ENCODE data around the gene PFKL. TPM values are rescaled to one million over a fixed set of nuclear protein-coding genes. Genes with fewer than 3 reads are reported as not detected.
A peak's percentile ranks its signal among the peaks of the same experiment; 100 is the strongest.
"Not testable (repeated sequence)": the region's sequence is repeated elsewhere in the genome, so short reads cannot be mapped to it uniquely, and the experiment has no call there.

Gene PFKL
- total RNA-seq, 2 donors from 2014 or later = 104 to 109 TPM

DNA sequence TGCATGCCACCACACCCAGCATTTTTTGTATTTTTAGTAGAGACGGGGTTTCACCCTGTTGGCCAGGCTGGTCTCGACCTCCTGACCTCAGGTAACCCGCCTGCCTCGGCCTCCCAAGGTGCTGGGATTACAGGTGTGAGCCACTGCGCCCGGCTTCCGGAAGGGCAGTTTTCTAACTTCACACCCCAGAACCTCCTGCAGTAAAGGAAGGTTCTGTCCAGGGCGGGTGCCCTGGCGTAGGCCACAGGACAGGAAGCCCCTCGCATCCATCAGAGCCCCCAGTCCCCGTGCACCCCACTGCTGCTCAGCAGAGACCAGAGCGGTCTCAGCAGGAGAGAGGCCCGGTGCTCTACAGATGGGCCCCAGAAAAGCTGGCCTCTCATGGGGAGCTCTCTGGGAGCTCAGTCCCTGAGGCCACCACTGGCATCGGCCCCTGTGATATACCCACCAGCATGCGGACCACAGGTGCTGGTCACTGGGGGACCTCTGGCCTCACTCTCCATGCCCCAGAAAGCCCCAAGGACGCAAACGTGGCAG lies 34.1 kb upstream of the PFKL start:
- no peak for ATAC-seq (replicated peaks in 1 of 2)

DNA sequence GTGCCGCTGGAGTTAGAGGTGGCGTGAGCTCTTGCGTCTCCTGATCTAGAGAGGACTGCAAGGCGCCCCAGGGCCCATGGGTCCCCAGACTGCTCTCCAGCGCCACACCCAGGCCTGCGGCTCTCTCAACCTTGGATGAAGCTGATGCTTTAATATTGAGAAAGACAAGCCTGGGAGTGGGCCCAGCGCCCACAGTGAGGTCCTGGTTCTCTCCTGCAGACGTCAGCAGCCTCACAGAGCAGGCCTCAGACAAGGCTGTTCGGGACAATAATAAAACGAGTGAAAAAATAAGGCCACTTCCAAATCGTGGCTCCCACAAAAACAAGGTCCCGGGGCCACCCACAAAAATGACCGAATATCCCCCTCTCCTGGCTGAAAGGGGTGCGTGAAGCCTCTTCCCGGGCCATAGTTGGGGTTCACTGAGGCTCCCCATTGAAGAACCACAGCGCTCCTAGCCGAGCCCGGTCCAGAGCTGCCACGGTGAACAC lies 32.2 kb upstream of the PFKL start:
- DNase-seq (peak in 1 of 2 donors; percentile 16), ATAC-seq (replicated peaks in 1 of 2) (peak in 1 of 2 donors; percentile 57)
- Mint-ChIP-seq H3K4me3 (no peak overlapping the region), H3K27me3 (ENCODE audit: low read depth) (no peaks in the 10 kb centered on the region), H3K4me1 (ENCODE audit: low read depth) (no peaks in the 10 kb centered on the region), H3K36me3 (ENCODE audit: insufficient read depth in 2 of 2) (no peaks in the 10 kb centered on the region), H3K9me3 (no peaks in the 10 kb centered on the region), H3K27ac (no peak overlapping the region)

More for the DNA sequence above, 34.1 kb upstream of the PFKL start:
- Mint-ChIP-seq H3K4me1 (ENCODE audit: low read depth) (no peaks in the 10 kb centered on the region), H3K27ac (no peak overlapping the region), H3K27me3 (ENCODE audit: low read depth) (no peaks in the 10 kb centered on the region), H3K4me3 (no peak overlapping the region), H3K36me3 (ENCODE audit: insufficient read depth in 2 of 2) (no peaks in the 10 kb centered on the region), H3K9me3 (no peaks in the 10 kb centered on the region)
- no peak for DNase-seq

DNA sequence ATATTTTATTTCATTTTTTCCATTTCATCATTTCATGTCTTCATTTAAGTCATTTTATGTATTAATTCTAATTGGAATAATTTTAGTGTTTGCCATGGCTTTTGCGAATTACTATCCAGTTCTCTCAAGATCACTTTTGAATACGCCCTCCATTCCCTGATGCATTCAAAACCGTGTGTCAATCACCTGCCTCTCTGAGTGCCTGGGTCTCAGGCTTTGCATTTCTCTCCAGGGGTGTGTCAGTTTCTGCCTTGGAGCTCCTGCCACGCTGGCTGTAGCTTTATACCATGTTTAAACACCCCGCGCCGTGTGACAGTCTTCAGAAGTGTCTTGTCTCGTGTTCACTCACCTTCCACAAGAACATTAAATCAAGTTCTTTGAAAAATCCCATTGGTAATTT lies 30.8 kb upstream of the PFKL start:
- Mint-ChIP-seq H3K27me3 (ENCODE audit: low read depth) (no peaks in the 10 kb centered on the region), H3K4me1 (ENCODE audit: low read depth) (no peaks in the 10 kb centered on the region), H3K36me3 (ENCODE audit: insufficient read depth in 2 of 2) (no peaks in the 10 kb centered on the region), H3K4me3 (no peak overlapping the region), H3K9me3 (no peaks in the 10 kb centered on the region), H3K27ac (no peak overlapping the region)
- ATAC-seq (replicated peaks in 1 of 2) = no peak
- no peak for DNase-seq

DNA sequence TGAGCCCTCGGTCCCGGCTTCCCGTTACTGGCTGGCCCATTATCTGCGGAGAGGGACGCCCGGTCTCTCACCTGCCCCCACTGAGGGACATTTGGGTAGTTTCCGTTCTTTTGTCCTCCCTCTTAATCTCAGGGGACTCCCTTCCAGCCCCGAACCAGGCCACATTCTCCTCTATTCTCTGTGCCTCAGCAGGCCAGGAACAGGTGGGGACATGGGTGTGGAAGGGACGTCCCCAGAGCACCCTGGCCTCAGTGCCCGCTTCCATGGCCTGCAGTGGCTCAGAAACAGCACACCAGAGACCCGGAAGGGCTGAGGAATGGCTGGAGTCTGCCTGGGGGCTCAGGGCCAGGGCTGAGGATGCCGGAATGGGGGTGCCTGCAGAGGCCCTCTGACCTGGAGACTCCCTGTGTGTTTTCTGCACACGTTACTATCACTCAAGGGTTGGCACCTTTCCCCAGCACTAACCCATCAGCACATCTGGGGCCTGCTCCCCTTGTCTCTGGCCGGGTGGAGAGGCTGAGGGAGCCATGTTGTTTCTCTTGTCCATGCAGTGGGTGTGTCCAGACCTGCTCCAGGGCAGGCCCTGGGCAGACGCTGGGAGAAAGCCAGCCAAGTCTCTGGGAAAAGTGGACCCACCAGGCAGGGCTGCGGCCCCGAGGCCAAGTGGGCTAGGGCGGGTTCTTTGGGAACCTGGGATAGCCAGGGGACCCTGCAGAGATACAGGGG lies 28.1 kb upstream of the PFKL start:
- no peak overlapping the region for H3K27ac Mint-ChIP-seq

DNA sequence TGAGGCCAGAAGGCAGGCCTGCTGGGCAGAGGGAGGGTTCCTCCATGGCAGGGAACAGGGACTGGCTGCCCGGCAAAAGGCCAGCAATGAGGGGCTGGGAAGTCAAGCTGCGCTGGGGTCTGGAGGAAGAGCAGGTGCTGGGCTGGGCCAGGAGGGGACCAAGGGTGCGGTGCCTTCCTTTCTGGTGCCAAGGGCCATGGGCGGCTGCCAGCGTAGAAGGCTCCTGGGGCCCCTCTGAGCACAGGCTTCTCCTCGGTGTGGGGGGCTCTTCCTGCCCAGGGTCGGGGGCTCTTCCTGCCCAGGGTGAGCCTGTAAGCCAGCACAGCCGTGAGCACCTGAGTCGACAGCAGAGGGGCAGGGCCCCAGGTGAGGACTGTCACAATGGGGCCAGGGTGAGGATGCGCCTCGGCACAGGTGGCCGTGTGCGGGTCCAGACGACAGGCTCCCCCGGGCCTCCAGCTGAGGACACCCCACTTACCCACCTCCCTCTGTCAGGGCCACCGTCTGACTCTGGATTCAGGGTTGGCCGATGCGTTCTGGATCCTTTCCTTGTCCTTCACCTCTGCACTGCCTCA lies 27.5 kb upstream of the PFKL start:
- no peaks in the 10 kb centered on the region for H3K9me3 Mint-ChIP-seq
- ATAC-seq (replicated peaks in 1 of 2) = no peak
- no peaks in the 10 kb centered on the region for H3K4me1 Mint-ChIP-seq (ENCODE audit: low read depth)
- no peaks in the 10 kb centered on the region for H3K36me3 Mint-ChIP-seq (ENCODE audit: insufficient read depth in 2 of 2)
- no peak overlapping the region for H3K4me3 Mint-ChIP-seq
- H3K27me3 Mint-ChIP-seq (ENCODE audit: low read depth) = no peaks in the 10 kb centered on the region
- DNase-seq = no peak
- no peak overlapping the region for H3K27ac Mint-ChIP-seq

More for the DNA sequence above, 28.1 kb upstream of the PFKL start:
- H3K4me1 Mint-ChIP-seq (ENCODE audit: low read depth) = no peaks in the 10 kb centered on the region
- DNase-seq (no peak), ATAC-seq (replicated peaks in 1 of 2) (no peak)
- H3K27me3 Mint-ChIP-seq (ENCODE audit: low read depth) = no peaks in the 10 kb centered on the region
- H3K4me3 Mint-ChIP-seq = no peak overlapping the region
- H3K9me3 Mint-ChIP-seq = no peaks in the 10 kb centered on the region
- H3K36me3 Mint-ChIP-seq (ENCODE audit: insufficient read depth in 2 of 2) = no peaks in the 10 kb centered on the region

DNA sequence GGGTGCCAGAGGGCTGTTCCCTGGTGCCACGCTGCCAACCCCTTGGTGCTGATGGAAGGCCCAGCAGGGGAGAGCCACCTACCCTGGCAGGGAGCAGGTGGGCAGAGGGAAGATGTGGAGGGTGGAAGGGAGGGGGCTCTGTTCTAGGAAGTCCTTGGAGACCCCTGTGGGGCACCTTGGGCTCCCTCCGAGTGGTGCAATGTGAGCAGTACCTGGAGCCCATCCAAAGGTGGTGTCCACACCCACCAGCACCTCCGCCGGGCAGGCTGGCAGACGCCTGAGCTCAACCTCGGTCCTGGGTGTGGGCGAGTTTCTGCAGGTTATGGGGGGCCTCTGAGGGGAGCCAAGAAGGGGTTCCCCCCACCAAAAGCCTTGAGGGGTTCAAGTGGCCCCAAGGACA lies 26.8 kb upstream of the PFKL start:
- Mint-ChIP-seq H3K36me3 (ENCODE audit: insufficient read depth in 2 of 2) (no peaks in the 10 kb centered on the region), H3K27ac (no peak overlapping the region), H3K4me1 (ENCODE audit: low read depth) (no peaks in the 10 kb centered on the region), H3K9me3 (no peaks in the 10 kb centered on the region), H3K4me3 (no peak overlapping the region), H3K27me3 (ENCODE audit: low read depth) (no peaks in the 10 kb centered on the region)
- ATAC-seq (replicated peaks in 1 of 2) = no peak
- no peak for DNase-seq

DNA sequence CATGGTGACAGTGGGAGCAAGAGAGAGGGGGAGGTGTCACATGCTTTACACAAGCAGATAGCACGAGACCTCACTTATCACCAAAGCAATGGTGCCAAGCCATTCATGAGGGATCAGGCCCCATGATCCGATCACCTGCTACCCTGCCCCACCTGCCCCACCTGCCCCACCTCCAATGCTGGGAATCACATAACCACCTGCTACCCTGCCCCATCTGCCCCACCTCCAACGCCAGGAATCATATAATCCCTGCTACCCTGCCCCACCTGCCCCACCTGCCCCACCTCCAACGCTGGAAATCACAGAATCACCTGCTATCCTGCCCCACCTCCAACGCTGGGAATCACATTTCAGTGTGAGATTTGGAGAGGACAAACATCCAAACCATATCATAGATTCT lies 24.8 kb upstream of the PFKL start:
- no peak for ATAC-seq (replicated peaks in 1 of 2)

DNA sequence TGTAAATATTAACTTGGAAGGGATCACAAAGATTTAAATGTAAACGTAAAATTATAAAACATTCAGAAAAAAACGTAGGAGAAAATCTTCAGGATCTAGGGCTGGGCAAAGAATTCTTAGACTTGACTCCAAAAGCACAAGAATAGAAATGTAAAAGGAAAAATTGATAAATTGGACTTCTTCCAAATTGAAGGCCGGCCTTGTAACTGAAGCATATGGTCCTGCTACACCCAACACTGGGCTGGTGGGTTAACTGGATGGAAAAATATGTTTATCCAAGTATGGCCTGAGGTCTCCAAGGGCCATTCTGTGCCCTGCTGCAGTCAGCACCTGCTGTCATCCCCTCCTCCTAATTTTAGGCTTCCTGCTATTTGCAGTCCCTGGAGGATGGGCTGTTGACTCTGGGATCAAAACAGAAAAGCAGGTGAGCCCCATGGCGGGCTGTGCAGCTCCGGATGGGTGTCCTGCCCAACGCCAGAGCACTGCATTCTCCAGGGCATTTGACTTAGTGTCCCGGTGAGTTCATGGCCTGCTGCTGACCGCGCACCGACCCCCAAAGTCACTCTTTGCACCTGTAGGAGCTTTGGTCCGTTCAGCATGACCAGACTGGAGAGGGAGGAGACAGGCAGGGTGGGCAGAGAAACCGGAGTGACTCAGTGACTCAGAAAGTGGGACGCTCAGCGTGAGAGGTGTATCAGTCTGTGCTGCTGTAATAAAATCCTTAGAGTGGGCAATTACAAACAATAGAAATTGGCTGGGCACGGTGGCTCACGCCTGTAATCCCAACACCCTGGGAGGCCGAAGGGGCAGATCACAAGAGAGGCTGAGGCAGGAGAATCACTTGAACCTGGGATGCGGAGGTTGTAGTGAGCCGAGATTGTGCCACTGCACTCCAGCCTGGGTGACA lies 20.2 kb upstream of the PFKL start:
- no peak for DNase-seq
- no peak overlapping the region for H3K4me3 Mint-ChIP-seq

More for the DNA sequence above, 24.8 kb upstream of the PFKL start:
- Mint-ChIP-seq H3K27ac (no peak overlapping the region), H3K36me3 (ENCODE audit: insufficient read depth in 2 of 2) (no peaks in the 10 kb centered on the region), H3K4me3 (no peak overlapping the region), H3K4me1 (ENCODE audit: low read depth) (no peaks in the 10 kb centered on the region), H3K27me3 (ENCODE audit: low read depth) (no peaks in the 10 kb centered on the region), H3K9me3 (no peaks in the 10 kb centered on the region)
- DNase-seq = no peak

DNA sequence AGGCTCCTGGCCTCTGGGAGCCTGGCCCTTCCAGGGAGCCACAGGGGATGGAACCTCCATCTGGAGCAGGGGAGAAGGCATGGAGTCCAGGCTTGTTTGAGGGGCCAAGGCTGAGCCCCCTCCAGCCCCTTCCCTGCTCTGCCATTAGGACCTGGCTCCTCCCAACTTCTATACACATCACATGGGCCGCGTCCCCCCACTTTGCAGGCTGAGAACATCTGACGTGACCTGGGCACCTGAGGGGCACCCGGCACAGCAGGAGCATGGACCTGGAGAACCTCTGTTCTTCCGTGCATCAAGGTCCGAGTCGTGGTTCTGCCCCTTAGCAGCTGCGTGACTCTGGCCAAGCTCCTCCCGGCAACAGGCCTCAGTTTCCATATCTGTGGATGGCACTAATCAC lies 18.1 kb upstream of the PFKL start:
- H3K36me3 Mint-ChIP-seq (ENCODE audit: insufficient read depth in 2 of 2) = no peaks in the 10 kb centered on the region
- H3K9me3 Mint-ChIP-seq = no peaks in the 10 kb centered on the region
- no peak overlapping the region for H3K4me3 Mint-ChIP-seq
- no peak overlapping the region for H3K27ac Mint-ChIP-seq
- no peaks in the 10 kb centered on the region for H3K27me3 Mint-ChIP-seq (ENCODE audit: low read depth)
- no peaks in the 10 kb centered on the region for H3K4me1 Mint-ChIP-seq (ENCODE audit: low read depth)
- ATAC-seq (replicated peaks in 1 of 2) = no peak
- no peak for DNase-seq

More for the DNA sequence above, 20.2 kb upstream of the PFKL start:
- H3K27ac Mint-ChIP-seq = no peak overlapping the region
- H3K27me3 Mint-ChIP-seq (ENCODE audit: low read depth) = no peaks in the 10 kb centered on the region
- H3K9me3 Mint-ChIP-seq = no peaks in the 10 kb centered on the region
- ATAC-seq (replicated peaks in 1 of 2) = no peak
- no peaks in the 10 kb centered on the region for H3K36me3 Mint-ChIP-seq (ENCODE audit: insufficient read depth in 2 of 2)
- H3K4me1 Mint-ChIP-seq (ENCODE audit: low read depth) = no peaks in the 10 kb centered on the region

DNA sequence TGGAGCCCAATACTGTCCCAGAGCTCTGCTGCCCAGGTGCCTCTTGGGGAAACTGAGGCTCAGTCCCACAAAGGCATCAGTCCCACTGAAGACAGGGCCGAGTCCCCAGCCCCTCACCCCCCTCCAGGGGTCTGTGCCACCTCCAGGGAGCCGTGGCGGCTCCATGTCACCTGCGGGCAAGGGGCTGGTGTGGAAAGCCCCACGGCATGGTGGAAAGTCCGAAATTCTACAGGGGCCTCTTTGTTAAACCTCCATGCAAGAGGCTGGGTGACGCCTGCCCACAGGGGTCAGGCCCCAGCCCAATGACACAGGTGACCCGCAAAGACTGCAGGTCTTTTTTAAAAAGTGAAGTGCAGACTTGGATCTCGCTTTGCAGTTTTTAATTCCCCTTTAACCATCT lies 17.5 kb upstream of the PFKL start:
- no peak for ATAC-seq (replicated peaks in 1 of 2)
- Mint-ChIP-seq H3K4me3 (no peak overlapping the region), H3K36me3 (ENCODE audit: insufficient read depth in 2 of 2) (no peaks in the 10 kb centered on the region), H3K9me3 (no peaks in the 10 kb centered on the region), H3K4me1 (ENCODE audit: low read depth) (no peaks in the 10 kb centered on the region), H3K27ac (no peak overlapping the region), H3K27me3 (ENCODE audit: low read depth) (no peaks in the 10 kb centered on the region)
- no peak for DNase-seq

DNA sequence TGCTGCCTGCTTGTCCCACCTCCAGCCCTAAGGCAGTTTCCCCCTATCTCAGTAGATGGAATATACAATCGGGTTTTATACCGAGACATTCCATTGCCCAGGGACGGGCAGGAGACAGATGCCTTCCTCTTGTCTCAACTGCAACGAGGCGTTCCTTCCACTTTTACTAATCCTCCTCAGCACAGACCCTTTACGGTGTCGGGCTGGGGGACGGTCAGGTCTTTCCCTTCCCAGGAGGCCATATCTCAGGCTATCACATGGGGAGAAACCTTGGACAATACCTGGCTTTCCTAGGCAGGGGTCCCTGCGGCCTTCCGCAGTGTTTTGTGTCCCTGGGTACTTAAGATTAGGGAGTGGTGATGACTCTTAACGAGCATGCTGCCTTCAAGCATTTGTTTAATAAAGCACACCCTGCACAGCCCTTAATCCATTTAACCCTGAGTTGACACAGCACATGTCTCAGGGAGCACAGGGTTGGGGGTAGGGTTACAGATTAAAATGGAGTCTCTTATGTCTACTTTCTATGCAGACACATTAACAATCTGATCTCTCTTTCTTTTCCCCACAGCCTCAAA lies 16.6 kb upstream of the PFKL start:
- not testable (repeated sequence) for H3K4me3 Mint-ChIP-seq; ATAC-seq (replicated peaks in 1 of 2); H3K4me1 Mint-ChIP-seq (ENCODE audit: low read depth); DNase-seq; H3K27ac Mint-ChIP-seq; H3K9me3 Mint-ChIP-seq; H3K36me3 Mint-ChIP-seq (ENCODE audit: insufficient read depth in 2 of 2); H3K27me3 Mint-ChIP-seq (ENCODE audit: low read depth)

DNA sequence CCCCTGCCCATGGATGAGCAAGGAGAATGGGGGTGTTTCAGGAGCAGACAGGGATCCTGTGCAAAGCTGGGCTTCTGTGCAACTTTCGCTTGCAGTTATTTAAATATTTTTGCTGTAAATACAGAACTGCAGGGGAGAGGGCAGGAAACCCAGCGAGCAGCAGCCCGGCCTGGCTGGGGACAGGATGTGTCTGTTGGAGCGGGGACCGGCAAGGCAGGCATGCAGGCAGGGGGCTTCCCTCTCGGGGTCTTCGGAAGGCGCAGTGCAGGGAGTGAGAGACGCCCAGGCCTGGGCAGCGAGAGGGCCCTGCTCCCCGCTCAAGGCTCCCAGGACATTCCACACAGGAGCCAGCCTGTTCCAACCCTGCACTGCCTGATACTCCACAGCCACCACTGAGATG lies 15.9 kb upstream of the PFKL start:
- H3K4me1 Mint-ChIP-seq (ENCODE audit: low read depth) = no peaks in the 10 kb centered on the region
- no peak for DNase-seq
- no peak for ATAC-seq (replicated peaks in 1 of 2)
- H3K4me3 Mint-ChIP-seq = no peak overlapping the region
- H3K9me3 Mint-ChIP-seq = no peaks in the 10 kb centered on the region
- no peaks in the 10 kb centered on the region for H3K27me3 Mint-ChIP-seq (ENCODE audit: low read depth)
- no peaks in the 10 kb centered on the region for H3K36me3 Mint-ChIP-seq (ENCODE audit: insufficient read depth in 2 of 2)
- H3K27ac Mint-ChIP-seq = no peak overlapping the region

All from activated T-cell treated with anti-CD3 and anti-CD28 coated beads, Interleukin-2, amount 50 U/mL, for 72 hours (primary cell).